A549 (cell line): Measurements from ENCODE around the gene RAB26. TPM values are rescaled to one million over a fixed set of nuclear protein-coding genes. Genes with fewer than 3 reads are reported as not detected.

Experiments used
- ATAC-seq, 2 experiments: fragments of 200-7000 bp in 1 of 2; fragments of >200 bp in 1 of 2; cut with Nextera tagmentation in 1 of 2; cut with Tn5 transposase in 1 of 2; 3 replicates each; pipeline versions ENCODE4 v1.8.0 to v1.9.1; 2018 to 2020; ENCODE audit warnings: mild to moderate bottlenecking in 1 of 2, moderate library complexity in 1 of 2
- CTCF ChIA-PET: fragments of 300-600 bp; sonication (Branson Sonifier 250); formaldehyde crosslinking; extraction: SDS; loops from one replicate; lab custom pipeline; 2021; ENCODE audit warnings: antibody characterized with exemption, inconsistent platforms; lab: Yijun Ruan, JAX
- POLR2A ChIA-PET: fragments of 350-600 bp; formaldehyde crosslinking; extraction: SDS; loops from one replicate; lab custom pipeline; 2021; ENCODE audit warnings: antibody characterized with exemption, inconsistent platforms; lab: Yijun Ruan, JAX
- DNase-seq, 2 experiments: peaks; one replicate each; pipeline versions ENCODE4 v3.0.0 to v3.0.0-alpha.2; 2011 to 2016; ENCODE audit warnings: low read depth in 1 of 2, low spot score in 1 of 2
- FAIRE-seq: peaks from 2 replicates; lab custom pipeline; 2011; peaks lifted over from hg19 to GRCh38; lab: Jason Lieb, UNC
- H3K27ac ChIP-seq, 2 experiments: fragments of >200 bp; sonication (Bioruptor Twin); formaldehyde crosslinking; 3 replicates each; pipeline ENCODE4 v1.5.1; 2016 to 2017
- H3K4me1 ChIP-seq: fragments of >200 bp; sonication (Bioruptor Twin); formaldehyde crosslinking; 3 replicates; pipeline ENCODE4 v1.6.1; 2016
- H3K4me2 ChIP-seq: fragments of >200 bp; sonication (Bioruptor Twin); formaldehyde crosslinking; 3 replicates; pipeline ENCODE4 v1.6.1; 2016
- H3K4me3 ChIP-seq: fragments of >200 bp; sonication (Bioruptor Twin); formaldehyde crosslinking; 3 replicates; pipeline ENCODE4 v1.5.1; 2016
- H3K9me3 ChIP-seq: fragments of >200 bp; sonication (Bioruptor Twin); formaldehyde crosslinking; 3 replicates; pipeline ENCODE4 v1.6.1; 2016
- BHLHE40 ChIP-seq: IDR thresholded peaks from 2 replicates; pipeline ENCODE4 v1.6.1; 2012; ENCODE audit warnings: low read depth, low read length, inconsistent platforms
- CBX2 ChIP-seq: fragments of 200-600 bp; sonication (generic); IDR thresholded peaks from 2 replicates; pipeline ENCODE4 v1.6.1; 2016; ENCODE audit warnings: low read depth, mild to moderate bottlenecking, borderline replicate concordance
- CEBPB ChIP-seq, 2 experiments: fragments of >200 bp in 1 of 2; sonication (Bioruptor Twin) in 1 of 2; formaldehyde crosslinking in 1 of 2; IDR thresholded peaks; 2 replicates each; pipeline ENCODE4 v1.6.1; 2012 to 2016
- CHD4 ChIP-seq: fragments of 200-600 bp; sonication (generic); IDR thresholded peaks from 2 replicates; pipeline ENCODE4 v1.6.1; 2016; ENCODE audit warnings: antibody characterized with exemption, mild to moderate bottlenecking, borderline replicate concordance
- EP300 ChIP-seq, 2 experiments: fragments of >200 bp; sonication (Bioruptor Twin); formaldehyde crosslinking; IDR thresholded peaks; 2 replicates in 1 of 2; 3 replicates in 1 of 2; pipeline ENCODE4 v1.6.1; 2016 to 2017
- ESRRA ChIP-seq: fragments of 150-350 bp; IDR thresholded peaks from 2 replicates; pipeline ENCODE4 v1.6.1; 2014; ENCODE audit warnings: mild to moderate bottlenecking, low read length, borderline replicate concordance
- HDAC2 ChIP-seq: fragments of 200-600 bp; sonication (generic); IDR thresholded peaks from 2 replicates; pipeline ENCODE4 v1.6.1; 2016
- HEYL ChIP-seq: fragments of 250-450 bp; sonication (Bioruptor Pico); IDR thresholded peaks from 2 replicates; pipeline ENCODE4 v1.8.0; 2021; ENCODE audit warnings: mild to moderate bottlenecking, moderate library complexity
- HOXA7 ChIP-seq: fragments of 250-450 bp; sonication (Bioruptor Pico); IDR thresholded peaks from 2 replicates; pipeline ENCODE4 v1.5.0; 2020; ENCODE audit warnings: mild to moderate bottlenecking, moderate library complexity
- KDM5A ChIP-seq: fragments of 200-600 bp; sonication (generic); IDR thresholded peaks from 2 replicates; pipeline ENCODE4 v1.6.1; 2016; ENCODE audit warnings: antibody characterized with exemption, mild to moderate bottlenecking
- POLR2A ChIP-seq: IDR thresholded peaks from 2 replicates; pipeline ENCODE4 v1.6.1; 2012; ENCODE audit warnings: mild to moderate bottlenecking, low read length
- POLR2AphosphoS2 ChIP-seq: conservative IDR thresholded peaks from 2 replicates; pipeline ENCODE4 v1.6.1; 2012; ENCODE audit warnings: low read length, improper control_type of control experiment, inconsistent platforms
- RARB ChIP-seq: fragments of 250-450 bp; sonication (Bioruptor Pico); IDR thresholded peaks from 2 replicates; pipeline ENCODE4 v1.8.0; 2021; ENCODE audit warnings: mild to moderate bottlenecking, moderate library complexity
- RCOR1 ChIP-seq: fragments of 150-350 bp; IDR thresholded peaks from 2 replicates; pipeline ENCODE4 v1.6.1; 2014; ENCODE audit warnings: antibody characterized with exemption, low read length, low read depth
- RFX5 ChIP-seq: fragments of 450-650 bp; IDR thresholded peaks from 2 replicates; pipeline ENCODE4 v1.7.1; 2014; ENCODE audit warnings: antibody characterized with exemption, mild to moderate bottlenecking, moderate library complexity
- TP53 ChIP-seq: fragments of 250-450 bp; sonication (Bioruptor Pico); IDR thresholded peaks from 2 replicates; pipeline ENCODE4 v1.5.0; 2021; ENCODE audit warnings: mild to moderate bottlenecking, moderate library complexity
- ZFP36 ChIP-seq: fragments of 450-650 bp; IDR thresholded peaks from 2 replicates; pipeline ENCODE4 v1.6.1; 2014; ENCODE audit warnings: borderline replicate concordance; ENCODE audit not compliant: partially characterized antibody
- ZSCAN20 ChIP-seq: fragments of 250-450 bp; sonication (Bioruptor Pico); IDR thresholded peaks from 2 replicates; pipeline ENCODE4 v1.8.0; 2022; ENCODE audit warnings: mild to moderate bottlenecking, moderate library complexity
- WGBS: methylation state at CpG from one replicate; pipeline ENCODE4 v1.1.6; 2017; ENCODE audit errors: missing lambda C conversion rate; 5-methylcytosine and 5-hydroxymethylcytosine counted together
- polyA plus RNA-seq, 4 experiments: library from polyadenylated mRNA; depleted of rRNA in 3 of 4; stranded (reverse); fragments of >200 nt; fragmentation: RNase III in 1 of 4; extraction: RNeasy Plus Mini Kit Qiagen cat#74134 plus additional on column Dnase treatment in 1 of 4; gene quantifications; 2 replicates in 3 of 4; 3 replicates in 1 of 4; pipeline ENCODE4 v1.2.3, GENCODE V29; 2011 to 2017
- TF ChIP-seq, protein P1 (sequence below): IDR thresholded peaks from 2 replicates; pipeline ENCODE4 v1.6.1; 2012
- TF ChIP-seq, protein P2 (sequence below): fragments of 150-350 bp; IDR thresholded peaks from 2 replicates; pipeline ENCODE4 v1.6.1; 2014; ENCODE audit warnings: low read depth, mild to moderate bottlenecking, low read length
- TF ChIP-seq, protein P3 (sequence below): IDR thresholded peaks from 2 replicates; pipeline ENCODE4 v1.6.1; 2012
- TF ChIP-seq, protein P4 (sequence below): fragments of 250-450 bp; sonication (Bioruptor Pico); IDR thresholded peaks from 2 replicates; pipeline ENCODE4 v1.5.0; 2020; ENCODE audit warnings: low read depth, mild to moderate bottlenecking, moderate library complexity
- TF ChIP-seq, protein P5 (sequence below): fragments of 250-450 bp; sonication (Bioruptor Pico); IDR thresholded peaks from 2 replicates; pipeline ENCODE4 v1.5.0; 2021; ENCODE audit warnings: mild to moderate bottlenecking, moderate library complexity, borderline replicate concordance
- TF ChIP-seq, protein P6 (sequence below): fragments of >200 bp; sonication (Bioruptor Twin); formaldehyde crosslinking; IDR thresholded peaks from 2 replicates; pipeline ENCODE4 v1.6.1; 2016
- TF ChIP-seq, protein P7 (sequence below): fragments of >200 bp; sonication (Bioruptor Twin); formaldehyde crosslinking; IDR thresholded peaks from 3 replicates; pipeline ENCODE4 v1.6.1; 2016

RAB26 gene
- polyA plus RNA-seq, 2 of the 4 experiments (the other 2 are of a cell fraction) = 6.7 TPM

DNA sequence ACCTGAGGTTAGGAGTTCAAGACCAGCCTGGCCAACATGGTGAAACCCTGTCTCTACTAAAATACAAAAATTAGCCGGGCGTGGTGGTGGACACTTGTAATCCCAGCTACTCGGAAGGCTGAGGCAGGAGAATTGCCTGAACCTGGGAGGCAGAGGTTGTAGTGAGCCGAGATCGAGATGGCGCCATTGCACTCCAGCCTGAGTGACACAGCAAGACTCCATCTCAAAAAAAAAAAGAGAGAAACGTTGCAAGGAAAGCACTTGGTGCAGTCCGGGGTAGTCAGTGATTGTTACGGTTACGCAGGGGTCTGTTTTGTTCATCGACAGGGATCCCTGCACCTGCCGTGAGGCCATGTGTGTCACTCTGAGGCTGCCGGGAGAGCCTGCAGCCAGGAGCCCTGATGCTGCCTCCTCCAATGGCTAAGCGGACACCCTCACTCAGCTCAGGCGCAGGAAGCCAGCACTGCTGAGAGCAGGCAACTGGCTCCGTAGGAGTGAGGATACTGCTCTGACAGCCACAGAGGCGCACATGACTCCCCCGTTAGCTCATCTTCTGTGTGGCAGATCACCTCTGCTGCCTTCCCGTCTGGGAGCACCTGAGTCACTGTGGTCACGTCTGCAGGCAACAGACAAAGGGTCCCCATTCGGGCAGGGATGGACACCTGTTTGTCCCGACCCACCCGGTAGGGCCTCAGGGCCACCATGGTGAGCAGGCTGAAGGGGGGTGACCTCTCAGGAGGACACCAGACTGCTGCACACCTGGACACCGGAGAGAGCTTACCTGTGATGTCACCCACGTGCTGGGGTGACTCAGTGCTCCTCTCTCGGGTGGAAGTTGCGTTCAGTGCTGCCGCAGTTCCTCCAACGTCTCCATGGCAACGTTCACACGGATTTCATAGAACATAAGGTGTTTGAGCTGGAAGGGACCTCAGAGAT is 5.2 kb upstream of the RAB26 start (continued):
- TF ChIP-seq, protein P1, sequence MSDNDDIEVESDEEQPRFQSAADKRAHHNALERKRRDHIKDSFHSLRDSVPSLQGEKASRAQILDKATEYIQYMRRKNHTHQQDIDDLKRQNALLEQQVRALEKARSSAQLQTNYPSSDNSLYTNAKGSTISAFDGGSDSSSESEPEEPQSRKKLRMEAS = no peak

DNA sequence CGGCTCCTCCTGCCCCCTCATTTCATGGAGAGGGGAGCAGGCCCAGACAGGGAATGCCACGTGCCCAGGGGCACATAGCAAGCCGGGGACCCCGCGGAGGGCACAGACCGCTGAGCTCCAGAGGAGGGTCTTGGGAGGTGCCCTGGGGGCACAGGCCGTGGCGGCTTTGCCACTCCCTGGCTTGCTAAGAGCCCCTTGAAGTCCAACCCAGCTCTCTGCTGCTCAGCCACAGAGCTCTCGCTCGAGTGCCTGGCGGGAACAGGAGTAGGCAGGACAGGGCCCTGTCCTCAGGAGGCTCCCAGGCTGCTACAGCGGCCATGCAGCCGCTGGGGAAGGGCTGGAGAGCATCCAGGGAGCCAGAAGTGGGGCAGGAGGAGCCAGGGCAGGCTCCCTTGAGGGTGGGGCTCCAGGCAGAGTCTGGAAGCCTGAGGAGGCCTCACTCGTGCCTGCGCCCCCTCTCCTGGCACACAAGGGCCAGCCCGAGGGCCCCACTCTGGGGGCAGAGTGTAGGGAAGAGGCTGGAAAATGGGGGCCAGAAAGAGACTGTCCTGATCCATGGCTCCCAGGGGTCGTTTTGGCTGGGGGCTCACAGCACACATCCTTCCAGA is 4.4 kb upstream of the RAB26 start:
- ATAC-seq (no peak), DNase-seq (no peak)
- peaks cover 14% of the 10 kb centered on the region for H3K4me1 ChIP-seq
- TF ChIP-seq HOXA7 (CRISPR knock-in tag) (no peak), CHD4 (no peak), KDM5A (no peak), RARB (no peak), ZSCAN20 (CRISPR knock-in tag) (no peak), CBX2 (no peak), RFX5 (no peak), CEBPB (IDR thresholded peaks at IDR 0.05) (no peak), HEYL (CRISPR knock-in tag) (no peak)
- TF ChIP-seq, protein P2, sequence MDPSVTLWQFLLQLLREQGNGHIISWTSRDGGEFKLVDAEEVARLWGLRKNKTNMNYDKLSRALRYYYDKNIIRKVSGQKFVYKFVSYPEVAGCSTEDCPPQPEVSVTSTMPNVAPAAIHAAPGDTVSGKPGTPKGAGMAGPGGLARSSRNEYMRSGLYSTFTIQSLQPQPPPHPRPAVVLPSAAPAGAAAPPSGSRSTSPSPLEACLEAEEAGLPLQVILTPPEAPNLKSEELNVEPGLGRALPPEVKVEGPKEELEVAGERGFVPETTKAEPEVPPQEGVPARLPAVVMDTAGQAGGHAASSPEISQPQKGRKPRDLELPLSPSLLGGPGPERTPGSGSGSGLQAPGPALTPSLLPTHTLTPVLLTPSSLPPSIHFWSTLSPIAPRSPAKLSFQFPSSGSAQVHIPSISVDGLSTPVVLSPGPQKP = no peak
- TF ChIP-seq, protein P1 = no peak
- TF ChIP-seq, all 56 proteins: peak for 0
- H3K27ac ChIP-seq = no peak overlapping the region
- ChIA-PET POLR2A (interaction anchor here (1.5 kb wide), 1 partner anchor 11 kb away, joined by 8 read pairs; the partner anchor contains the start of gene TRAF7), CTCF (interaction anchor here (0.6 to 6.5 kb wide), 6 partner anchors 88 to 140 kb away, joined by 3 to 52 read pairs (median 4); no protein-coding TSS in a partner anchor)
- no peak overlapping the region for H3K4me2 ChIP-seq
- no peak overlapping the region for H3K4me3 ChIP-seq
- WGBS = 78% methylated on average over 11 of the region's 17 CpGs
- no peaks in the 10 kb centered on the region for H3K9me3 ChIP-seq
- no peak for FAIRE-seq

DNA sequence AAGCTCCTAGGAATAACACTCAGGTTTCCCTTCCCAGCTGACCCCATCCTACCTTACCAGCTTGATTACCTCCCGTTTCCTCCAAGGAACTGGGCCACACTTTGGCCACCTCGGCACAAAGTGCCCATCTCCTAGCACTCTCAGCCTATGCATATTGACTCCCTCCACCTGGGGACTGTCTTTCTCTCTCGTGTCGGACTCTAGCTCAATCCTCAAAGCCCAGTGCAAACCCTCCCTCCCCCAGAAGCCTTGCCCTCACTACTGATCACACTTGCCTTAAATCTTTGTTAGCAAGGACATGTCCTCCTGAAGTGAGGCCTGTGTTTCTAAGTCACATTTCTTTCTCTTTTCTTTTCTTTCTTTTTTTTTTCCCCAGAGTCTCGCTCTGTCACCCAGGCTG is 2.6 kb upstream of the RAB26 start:
- Histone ChIP-seq H3K4me2 (no peak overlapping the region), H3K4me1 (peaks cover 33% of the 10 kb centered on the region), H3K27ac (no peak overlapping the region), H3K4me3 (no peak overlapping the region), H3K9me3 (no peaks in the 10 kb centered on the region)
- ATAC-seq (no peak), FAIRE-seq (no peak), DNase-seq (no peak)
- WGBS = 92% methylated on average over 5 of the region's 5 CpGs
- POLR2A ChIA-PET = interaction anchor here (2.7 kb wide), 1 partner anchor 9 kb away, joined by 30 read pairs; the partner anchor contains the start of gene TRAF7
- CTCF ChIA-PET = interaction anchor here (1.0 to 6.5 kb wide), 3 partner anchors 9 to 142 kb away, joined by 3 to 52 read pairs (median 10); no protein-coding TSS in a partner anchor
- TF ChIP-seq, protein P3, sequence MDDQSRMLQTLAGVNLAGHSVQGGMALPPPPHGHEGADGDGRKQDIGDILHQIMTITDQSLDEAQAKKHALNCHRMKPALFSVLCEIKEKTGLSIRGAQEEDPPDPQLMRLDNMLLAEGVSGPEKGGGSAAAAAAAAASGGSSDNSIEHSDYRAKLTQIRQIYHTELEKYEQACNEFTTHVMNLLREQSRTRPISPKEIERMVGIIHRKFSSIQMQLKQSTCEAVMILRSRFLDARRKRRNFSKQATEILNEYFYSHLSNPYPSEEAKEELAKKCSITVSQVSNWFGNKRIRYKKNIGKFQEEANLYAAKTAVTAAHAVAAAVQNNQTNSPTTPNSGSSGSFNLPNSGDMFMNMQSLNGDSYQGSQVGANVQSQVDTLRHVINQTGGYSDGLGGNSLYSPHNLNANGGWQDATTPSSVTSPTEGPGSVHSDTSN = no peak
- TF ChIP-seq, protein P4, sequence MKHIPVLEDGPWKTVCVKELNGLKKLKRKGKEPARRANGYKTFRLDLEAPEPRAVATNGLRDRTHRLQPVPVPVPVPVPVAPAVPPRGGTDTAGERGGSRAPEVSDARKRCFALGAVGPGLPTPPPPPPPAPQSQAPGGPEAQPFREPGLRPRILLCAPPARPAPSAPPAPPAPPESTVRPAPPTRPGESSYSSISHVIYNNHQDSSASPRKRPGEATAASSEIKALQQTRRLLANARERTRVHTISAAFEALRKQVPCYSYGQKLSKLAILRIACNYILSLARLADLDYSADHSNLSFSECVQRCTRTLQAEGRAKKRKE (CRISPR knock-in tag) = no peak
- TF ChIP-seq, protein P5, sequence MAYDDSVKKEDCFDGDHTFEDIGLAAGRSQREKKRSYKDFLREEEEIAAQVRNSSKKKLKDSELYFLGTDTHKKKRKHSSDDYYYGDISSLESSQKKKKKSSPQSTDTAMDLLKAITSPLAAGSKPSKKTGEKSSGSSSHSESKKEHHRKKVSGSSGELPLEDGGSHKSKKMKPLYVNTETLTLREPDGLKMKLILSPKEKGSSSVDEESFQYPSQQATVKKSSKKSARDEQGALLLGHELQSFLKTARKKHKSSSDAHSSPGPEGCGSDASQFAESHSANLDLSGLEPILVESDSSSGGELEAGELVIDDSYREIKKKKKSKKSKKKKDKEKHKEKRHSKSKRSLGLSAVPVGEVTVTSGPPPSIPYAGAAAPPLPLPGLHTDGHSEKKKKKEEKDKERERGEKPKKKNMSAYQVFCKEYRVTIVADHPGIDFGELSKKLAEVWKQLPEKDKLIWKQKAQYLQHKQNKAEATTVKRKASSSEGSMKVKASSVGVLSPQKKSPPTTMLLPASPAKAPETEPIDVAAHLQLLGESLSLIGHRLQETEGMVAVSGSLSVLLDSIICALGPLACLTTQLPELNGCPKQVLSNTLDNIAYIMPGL (CRISPR knock-in tag) = no peak
- TF ChIP-seq EP300 (IDR thresholded peaks at IDR 0.05) (no peak), BHLHE40 (no peak), RCOR1 (no peak), HDAC2 (no peak), KDM5A (no peak), POLR2AphosphoS2 (no peak), ESRRA (no peak), POLR2A (no peak), ZFP36 (no peak), TP53 (CRISPR knock-in tag) (no peak)
- TF ChIP-seq, protein P6, sequence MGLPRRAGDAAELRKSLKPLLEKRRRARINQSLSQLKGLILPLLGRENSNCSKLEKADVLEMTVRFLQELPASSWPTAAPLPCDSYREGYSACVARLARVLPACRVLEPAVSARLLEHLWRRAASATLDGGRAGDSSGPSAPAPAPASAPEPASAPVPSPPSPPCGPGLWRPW = no peak
- TF ChIP-seq, protein P2 = no peak
- TF ChIP-seq, protein P7, sequence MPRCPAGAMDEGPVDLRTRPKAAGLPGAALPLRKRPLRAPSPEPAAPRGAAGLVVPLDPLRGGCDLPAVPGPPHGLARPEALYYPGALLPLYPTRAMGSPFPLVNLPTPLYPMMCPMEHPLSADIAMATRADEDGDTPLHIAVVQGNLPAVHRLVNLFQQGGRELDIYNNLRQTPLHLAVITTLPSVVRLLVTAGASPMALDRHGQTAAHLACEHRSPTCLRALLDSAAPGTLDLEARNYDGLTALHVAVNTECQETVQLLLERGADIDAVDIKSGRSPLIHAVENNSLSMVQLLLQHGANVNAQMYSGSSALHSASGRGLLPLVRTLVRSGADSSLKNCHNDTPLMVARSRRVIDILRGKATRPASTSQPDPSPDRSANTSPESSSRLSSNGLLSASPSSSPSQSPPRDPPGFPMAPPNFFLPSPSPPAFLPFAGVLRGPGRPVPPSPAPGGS = no peak
